ENCODE results near the gene ENOX1. TPM values are rescaled to one million over a fixed set of nuclear protein-coding genes. Genes with fewer than 3 reads are reported as not detected.

Gene ENOX1
- total and polyA plus RNA-seq, 2 of the 8 experiments (the other 6 are each of a cell fraction or from before 2014, with no cell fraction given) = 0.23 to 0.37 TPM

DNA sequence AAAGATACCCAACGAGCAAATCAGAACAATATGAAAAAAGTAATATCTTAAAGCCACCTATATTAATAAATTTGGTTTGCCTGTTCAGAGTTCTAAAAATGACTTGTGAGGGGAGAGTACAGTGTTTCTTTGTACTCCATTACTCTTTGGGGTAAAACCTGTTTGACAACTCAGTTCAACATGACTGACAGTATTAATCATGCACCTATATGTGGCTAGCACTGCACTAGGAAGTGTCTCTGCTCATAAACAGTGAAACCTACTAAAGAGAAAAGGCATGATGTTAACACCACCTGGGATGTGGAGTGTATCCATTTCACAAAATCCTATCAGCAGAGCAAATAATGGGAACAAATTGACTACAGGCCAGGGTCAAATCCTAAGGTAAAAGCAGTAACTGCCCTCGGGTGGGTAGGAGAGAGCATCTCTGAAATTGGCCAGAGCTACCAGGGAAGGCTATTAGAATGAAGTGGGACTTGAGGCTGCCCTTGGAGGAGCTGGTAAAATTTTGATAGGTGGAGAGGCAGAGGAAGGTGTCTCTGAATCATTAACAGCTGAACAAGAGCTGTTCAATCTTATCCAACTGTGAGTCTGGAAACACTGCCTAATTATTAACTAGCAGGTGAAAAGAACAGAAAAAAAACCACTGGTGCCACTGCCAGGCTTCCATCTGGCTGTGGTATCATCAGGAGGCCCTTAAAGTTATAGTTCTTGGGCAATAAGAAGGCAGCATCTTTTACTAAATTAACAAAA, 398.3 kb downstream of the ENOX1 start (continued):
- TF ChIP-seq, protein P1, sequence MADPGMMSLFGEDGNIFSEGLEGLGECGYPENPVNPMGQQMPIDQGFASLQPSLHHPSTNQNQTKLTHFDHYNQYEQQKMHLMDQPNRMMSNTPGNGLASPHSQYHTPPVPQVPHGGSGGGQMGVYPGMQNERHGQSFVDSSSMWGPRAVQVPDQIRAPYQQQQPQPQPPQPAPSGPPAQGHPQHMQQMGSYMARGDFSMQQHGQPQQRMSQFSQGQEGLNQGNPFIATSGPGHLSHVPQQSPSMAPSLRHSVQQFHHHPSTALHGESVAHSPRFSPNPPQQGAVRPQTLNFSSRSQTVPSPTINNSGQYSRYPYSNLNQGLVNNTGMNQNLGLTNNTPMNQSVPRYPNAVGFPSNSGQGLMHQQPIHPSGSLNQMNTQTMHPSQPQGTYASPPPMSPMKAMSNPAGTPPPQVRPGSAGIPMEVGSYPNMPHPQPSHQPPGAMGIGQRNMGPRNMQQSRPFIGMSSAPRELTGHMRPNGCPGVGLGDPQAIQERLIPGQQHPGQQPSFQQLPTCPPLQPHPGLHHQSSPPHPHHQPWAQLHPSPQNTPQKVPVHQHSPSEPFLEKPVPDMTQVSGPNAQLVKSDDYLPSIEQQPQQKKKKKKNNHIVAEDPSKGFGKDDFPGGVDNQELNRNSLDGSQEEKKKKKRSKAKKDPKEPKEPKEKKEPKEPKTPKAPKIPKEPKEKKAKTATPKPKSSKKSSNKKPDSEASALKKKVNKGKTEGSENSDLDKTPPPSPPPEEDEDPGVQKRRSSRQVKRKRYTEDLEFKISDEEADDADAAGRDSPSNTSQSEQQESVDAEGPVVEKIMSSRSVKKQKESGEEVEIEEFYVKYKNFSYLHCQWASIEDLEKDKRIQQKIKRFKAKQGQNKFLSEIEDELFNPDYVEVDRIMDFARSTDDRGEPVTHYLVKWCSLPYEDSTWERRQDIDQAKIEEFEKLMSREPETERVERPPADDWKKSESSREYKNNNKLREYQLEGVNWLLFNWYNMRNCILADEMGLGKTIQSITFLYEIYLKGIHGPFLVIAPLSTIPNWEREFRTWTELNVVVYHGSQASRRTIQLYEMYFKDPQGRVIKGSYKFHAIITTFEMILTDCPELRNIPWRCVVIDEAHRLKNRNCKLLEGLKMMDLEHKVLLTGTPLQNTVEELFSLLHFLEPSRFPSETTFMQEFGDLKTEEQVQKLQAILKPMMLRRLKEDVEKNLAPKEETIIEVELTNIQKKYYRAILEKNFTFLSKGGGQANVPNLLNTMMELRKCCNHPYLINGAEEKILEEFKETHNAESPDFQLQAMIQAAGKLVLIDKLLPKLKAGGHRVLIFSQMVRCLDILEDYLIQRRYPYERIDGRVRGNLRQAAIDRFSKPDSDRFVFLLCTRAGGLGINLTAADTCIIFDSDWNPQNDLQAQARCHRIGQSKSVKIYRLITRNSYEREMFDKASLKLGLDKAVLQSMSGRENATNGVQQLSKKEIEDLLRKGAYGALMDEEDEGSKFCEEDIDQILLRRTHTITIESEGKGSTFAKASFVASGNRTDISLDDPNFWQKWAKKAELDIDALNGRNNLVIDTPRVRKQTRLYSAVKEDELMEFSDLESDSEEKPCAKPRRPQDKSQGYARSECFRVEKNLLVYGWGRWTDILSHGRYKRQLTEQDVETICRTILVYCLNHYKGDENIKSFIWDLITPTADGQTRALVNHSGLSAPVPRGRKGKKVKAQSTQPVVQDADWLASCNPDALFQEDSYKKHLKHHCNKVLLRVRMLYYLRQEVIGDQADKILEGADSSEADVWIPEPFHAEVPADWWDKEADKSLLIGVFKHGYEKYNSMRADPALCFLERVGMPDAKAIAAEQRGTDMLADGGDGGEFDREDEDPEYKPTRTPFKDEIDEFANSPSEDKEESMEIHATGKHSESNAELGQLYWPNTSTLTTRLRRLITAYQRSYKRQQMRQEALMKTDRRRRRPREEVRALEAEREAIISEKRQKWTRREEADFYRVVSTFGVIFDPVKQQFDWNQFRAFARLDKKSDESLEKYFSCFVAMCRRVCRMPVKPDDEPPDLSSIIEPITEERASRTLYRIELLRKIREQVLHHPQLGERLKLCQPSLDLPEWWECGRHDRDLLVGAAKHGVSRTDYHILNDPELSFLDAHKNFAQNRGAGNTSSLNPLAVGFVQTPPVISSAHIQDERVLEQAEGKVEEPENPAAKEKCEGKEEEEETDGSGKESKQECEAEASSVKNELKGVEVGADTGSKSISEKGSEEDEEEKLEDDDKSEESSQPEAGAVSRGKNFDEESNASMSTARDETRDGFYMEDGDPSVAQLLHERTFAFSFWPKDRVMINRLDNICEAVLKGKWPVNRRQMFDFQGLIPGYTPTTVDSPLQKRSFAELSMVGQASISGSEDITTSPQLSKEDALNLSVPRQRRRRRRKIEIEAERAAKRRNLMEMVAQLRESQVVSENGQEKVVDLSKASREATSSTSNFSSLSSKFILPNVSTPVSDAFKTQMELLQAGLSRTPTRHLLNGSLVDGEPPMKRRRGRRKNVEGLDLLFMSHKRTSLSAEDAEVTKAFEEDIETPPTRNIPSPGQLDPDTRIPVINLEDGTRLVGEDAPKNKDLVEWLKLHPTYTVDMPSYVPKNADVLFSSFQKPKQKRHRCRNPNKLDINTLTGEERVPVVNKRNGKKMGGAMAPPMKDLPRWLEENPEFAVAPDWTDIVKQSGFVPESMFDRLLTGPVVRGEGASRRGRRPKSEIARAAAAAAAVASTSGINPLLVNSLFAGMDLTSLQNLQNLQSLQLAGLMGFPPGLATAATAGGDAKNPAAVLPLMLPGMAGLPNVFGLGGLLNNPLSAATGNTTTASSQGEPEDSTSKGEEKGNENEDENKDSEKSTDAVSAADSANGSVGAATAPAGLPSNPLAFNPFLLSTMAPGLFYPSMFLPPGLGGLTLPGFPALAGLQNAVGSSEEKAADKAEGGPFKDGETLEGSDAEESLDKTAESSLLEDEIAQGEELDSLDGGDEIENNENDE (IDR thresholded peaks at IDR 0.05; ENCODE audit: insufficient replicate concordance, low read length) = no peak
- TF ChIP-seq CHD2 (IDR thresholded peaks at IDR 0.05; ENCODE audit: low read length) (no peak), TEAD4 (IDR thresholded peaks at IDR 0.05; ENCODE audit: low read depth, low read length) (no peak), TBP (IDR thresholded peaks at IDR 0.05; ENCODE audit: low read depth, low read length) (no peak), KDM5A (IDR thresholded peaks at IDR 0.05; ENCODE audit: low read length) (no peak)

Data from H1 (cell line).